Brain microvascular endothelial cell (primary cell): ENCODE measurements around the gene FGFBP3.

ENCODE experiments used
- DNase-seq: peaks from one replicate; pipeline ENCODE4 v3.0.0-alpha.2; 2020
- H3K27ac ChIP-seq: fragments of 250-450 bp; sonication (Bioruptor Pico); 2 replicates; pipeline ENCODE4 v1.5.1; 2020; ENCODE audit warnings: mild to moderate bottlenecking, moderate library complexity
- H3K27me3 ChIP-seq: fragments of 250-450 bp; sonication (Bioruptor Pico); replicated peaks from 2 replicates; pipeline ENCODE4 v1.5.1; 2020; ENCODE audit warnings: mild to moderate bottlenecking
- H3K36me3 ChIP-seq: fragments of 250-450 bp; sonication (Bioruptor Pico); replicated peaks from 2 replicates; pipeline ENCODE4 v1.5.1; 2020; ENCODE audit warnings: mild to moderate bottlenecking
- H3K4me3 ChIP-seq: 2 replicates; pipeline ENCODE4 v1.5.1; 2011; ENCODE audit warnings: low read depth, mild to moderate bottlenecking, control low read depth, low read length, moderate library complexity
- CTCF ChIP-seq: IDR thresholded peaks from 2 replicates; pipeline ENCODE4 v1.5.1; 2011; ENCODE audit warnings: low read depth, mild to moderate bottlenecking, moderate library complexity, low read length, control low read depth, inconsistent platforms; ENCODE audit errors: missing control alignments
- in situ Hi-C: cut with HindIII; loops from 2 replicates; pipeline ENCODE4 v1.10.0; 2017; ENCODE audit warnings: low sequenced_read_pairs, low pct_ligation_motif_present

FGFBP3 gene

GRCh38 chr10:91909117-91909677 lies at the start of gene FGFBP3:
Gene FGFBP3 (minus strand): TSS chr10:91909486. CDS start chr10:91908969, 517 bp downstream.
- H3K27ac ChIP-seq, result no peak within 1 kb of the TSS
- in situ Hi-C loops, result no loop called here
- DNase-seq, result peak; percentile 28

GRCh38 chr10:91957091-91957490 lies 47.8 kb upstream of the FGFBP3 start:
- H3K27ac ChIP-seq, result no peak overlapping the region
- no peak overlapping the region for H3K4me3 ChIP-seq
- in situ Hi-C loops, result no loop called here
- DNase-seq, result no peak
- H3K36me3 ChIP-seq, result peaks cover 47% of the 10 kb centered on the region
- no peak for TF ChIP-seq CTCF
- H3K27me3 ChIP-seq, result no peaks in the 10 kb centered on the region

More at GRCh38 chr10:91909117-91909677, at the start of gene FGFBP3:
- Histone ChIP-seq H3K27me3 (no peaks in the 10 kb centered on the region), H3K36me3 (no peaks in the 10 kb centered on the region), H3K4me3 (peak within 1 kb of the TSS; percentile 71)
- TF ChIP-seq CTCF, result no peak

GRCh38 chr10:91955114-91955513 lies 45.8 kb upstream of the FGFBP3 start:
- no peak for TF ChIP-seq CTCF
- Histone ChIP-seq H3K36me3 (peaks cover 42% of the 10 kb centered on the region), H3K4me3 (no peak overlapping the region), H3K27ac (no peak overlapping the region), H3K27me3 (no peaks in the 10 kb centered on the region)
- in situ Hi-C loops, result no loop called here
- no peak for DNase-seq

- Histone ChIP-seq H3K36me3 (peaks cover 34% of the 10 kb centered on the region), H3K27ac (no peak overlapping the region), H3K4me3 (no peak overlapping the region), H3K27me3 (no peaks in the 10 kb centered on the region)
- no peak for DNase-seq
- no peak for TF ChIP-seq CTCF
- in situ Hi-C loops, result no loop called here
These were observed 44.4 kb upstream of the FGFBP3 start for GRCh38 chr10:91953600-91954160.

GRCh38 chr10:91944880-91945630 lies 35.8 kb upstream of the FGFBP3 start:
- Histone ChIP-seq H3K27me3 (no peaks in the 10 kb centered on the region), H3K36me3 (peaks cover 10% of the 10 kb centered on the region), H3K4me3 (no peak overlapping the region), H3K27ac (peak overlapping the region; percentile 3)
- no peak for TF ChIP-seq CTCF
- in situ Hi-C loops, result no loop called here
- DNase-seq, result peak; percentile 59
